PC-9 (cell line): Measurements from ENCODE around the gene CACNA2D1. TPM values are rescaled to one million over a fixed set of nuclear protein-coding genes. Genes with fewer than 3 reads are reported as not detected.

Experiments
- BruUV-seq: library from RNA; stranded (reverse); fragments of 400-500 nt; replicated peaks from 2 replicates; lab custom pipeline; 2021; lab: Mats Ljungman, UMichigan
- CTCF ChIA-PET: fragments of 300-600 bp; sonication (Branson Sonifier 250); formaldehyde crosslinking; loops from one replicate; lab custom pipeline; 2022; ENCODE audit warnings: antibody characterized with exemption; lab: Charles Lee
- POLR2A ChIA-PET: fragments of 300-600 bp; sonication (Branson Sonifier 250); formaldehyde crosslinking; loops from one replicate; lab custom pipeline; 2022; ENCODE audit warnings: antibody characterized with exemption; ENCODE audit not compliant: unreplicated experiment; lab: Charles Lee
- DNase-seq, 2 experiments: peaks; one replicate each; pipeline versions ENCODE4 v3.0.0 to v3.0.0-alpha.2; 2015 to 2022; ENCODE audit warnings: mixed read lengths in 1 of 2
- H2AFZ ChIP-seq: fragments of 200-600 bp; sonication (generic); 2 replicates; pipeline ENCODE4 v1.8.1; 2017; ENCODE audit warnings: antibody characterized with exemption
- H3F3A ChIP-seq: fragments of 200-600 bp; sonication (generic); 2 replicates; pipeline ENCODE4 v1.8.1; 2017; ENCODE audit warnings: antibody characterized with exemption, mild to moderate bottlenecking, low read depth; ENCODE audit not compliant: insufficient read depth
- H3K27ac ChIP-seq: fragments of 200-600 bp; sonication (generic); 2 replicates; pipeline ENCODE4 v1.6.1; 2016; ENCODE audit warnings: mixed run types
- H3K27me3 ChIP-seq: fragments of 200-600 bp; sonication (generic); 2 replicates; pipeline ENCODE4 v1.6.1; 2016; ENCODE audit warnings: low read depth, mixed run types; ENCODE audit not compliant: insufficient read depth
- H3K36me3 ChIP-seq: fragments of 200-600 bp; sonication (generic); 2 replicates; pipeline ENCODE4 v1.6.1; 2016; ENCODE audit warnings: low read depth, mixed run types
- H3K4me1 ChIP-seq: fragments of 200-600 bp; sonication (generic); replicated peaks from 2 replicates; pipeline ENCODE4 v1.6.1; 2016; ENCODE audit warnings: mixed run types; ENCODE audit not compliant: insufficient read depth
- H3K4me2 ChIP-seq: fragments of 200-600 bp; sonication (generic); 2 replicates; pipeline ENCODE4 v1.6.1; 2017; ENCODE audit warnings: mixed run types
- H3K4me3 ChIP-seq: fragments of 200-600 bp; sonication (generic); 2 replicates; pipeline ENCODE4 v1.6.1; 2016; ENCODE audit warnings: mixed run types
- H3K79me2 ChIP-seq: fragments of 200-600 bp; sonication (generic); 2 replicates; pipeline ENCODE4 v1.6.1; 2017; ENCODE audit warnings: low read depth, mixed run types
- H3K9me2 ChIP-seq: fragments of 200-600 bp; sonication (generic); 2 replicates; pipeline ENCODE4 v1.8.1; 2017; ENCODE audit warnings: mild to moderate bottlenecking; ENCODE audit not compliant: insufficient read depth
- H3K9me3 ChIP-seq: fragments of 200-600 bp; sonication (generic); 2 replicates; pipeline ENCODE4 v1.8.1; 2016; ENCODE audit warnings: low read depth; ENCODE audit not compliant: insufficient read depth
- H4K20me1 ChIP-seq: fragments of 200-600 bp; sonication (generic); 2 replicates; pipeline ENCODE4 v1.8.1; 2017; ENCODE audit not compliant: insufficient read depth
- EZH2 ChIP-seq: fragments of 200-600 bp; sonication (generic); IDR thresholded peaks from 2 replicates; pipeline ENCODE4 v1.8.0; 2017; ENCODE audit warnings: antibody characterized with exemption, low read depth
- intact Hi-C: fragments of 100-400 bp; cut with micrococcal nuclease; formaldehyde crosslinking; loops from one replicate; pipeline ENCODE4 v1.10.0; 2022; ENCODE audit not compliant: unreplicated experiment
- total RNA-seq: library from RNA; stranded (reverse); gene quantifications from 2 replicates; pipeline ENCODE4 v1.2.3, GENCODE V29; 2021
- TF ChIP-seq, protein P1 (sequence below): fragments of 200-600 bp; sonication (generic); conservative IDR thresholded peaks from 2 replicates; pipeline ENCODE4 v1.6.1; 2017; ENCODE audit warnings: mixed run types, antibody characterized with exemption, mild to moderate bottlenecking, moderate library complexity

Gene CACNA2D1
- total RNA-seq, 1 experiment from 2014 or later, result 3.2 TPM

GRCh38 chr7:82396343-82396742 lies 47.2 kb downstream of the CACNA2D1 start:
- Histone ChIP-seq H3K4me2 (no peak overlapping the region), H4K20me1 (no peaks in the 10 kb centered on the region), H3K79me2 (no peaks in the 10 kb centered on the region), H3K27me3 (no peaks in the 10 kb centered on the region), H3K9me2 (no peaks in the 10 kb centered on the region), H3F3A (no peaks in the 10 kb centered on the region), H3K9me3 (no peaks in the 10 kb centered on the region), H3K27ac (no peak overlapping the region), H3K36me3 (no peaks in the 10 kb centered on the region), H3K4me1 (no peaks in the 10 kb centered on the region), H2AFZ (no peak overlapping the region), H3K4me3 (no peak overlapping the region)
- POLR2A ChIA-PET, result no interaction called here
- intact Hi-C loops, result no loop called here
- no peak for DNase-seq
- TF ChIP-seq, protein P1, sequence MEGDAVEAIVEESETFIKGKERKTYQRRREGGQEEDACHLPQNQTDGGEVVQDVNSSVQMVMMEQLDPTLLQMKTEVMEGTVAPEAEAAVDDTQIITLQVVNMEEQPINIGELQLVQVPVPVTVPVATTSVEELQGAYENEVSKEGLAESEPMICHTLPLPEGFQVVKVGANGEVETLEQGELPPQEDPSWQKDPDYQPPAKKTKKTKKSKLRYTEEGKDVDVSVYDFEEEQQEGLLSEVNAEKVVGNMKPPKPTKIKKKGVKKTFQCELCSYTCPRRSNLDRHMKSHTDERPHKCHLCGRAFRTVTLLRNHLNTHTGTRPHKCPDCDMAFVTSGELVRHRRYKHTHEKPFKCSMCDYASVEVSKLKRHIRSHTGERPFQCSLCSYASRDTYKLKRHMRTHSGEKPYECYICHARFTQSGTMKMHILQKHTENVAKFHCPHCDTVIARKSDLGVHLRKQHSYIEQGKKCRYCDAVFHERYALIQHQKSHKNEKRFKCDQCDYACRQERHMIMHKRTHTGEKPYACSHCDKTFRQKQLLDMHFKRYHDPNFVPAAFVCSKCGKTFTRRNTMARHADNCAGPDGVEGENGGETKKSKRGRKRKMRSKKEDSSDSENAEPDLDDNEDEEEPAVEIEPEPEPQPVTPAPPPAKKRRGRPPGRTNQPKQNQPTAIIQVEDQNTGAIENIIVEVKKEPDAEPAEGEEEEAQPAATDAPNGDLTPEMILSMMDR, result no peak
- TF ChIP-seq EZH2, result no peak
- BruUV-seq, result no TSS peak
- CTCF ChIA-PET, result no interaction called here

GRCh38 chr7:82395147-82395546 lies 48.4 kb downstream of the CACNA2D1 start:
- Histone ChIP-seq H2AFZ (no peak overlapping the region), H3K9me3 (no peaks in the 10 kb centered on the region), H3K36me3 (no peaks in the 10 kb centered on the region), H3K4me1 (no peaks in the 10 kb centered on the region), H3K4me2 (no peak overlapping the region), H3F3A (no peaks in the 10 kb centered on the region), H3K9me2 (no peaks in the 10 kb centered on the region), H4K20me1 (no peaks in the 10 kb centered on the region), H3K27me3 (no peaks in the 10 kb centered on the region), H3K79me2 (no peaks in the 10 kb centered on the region), H3K4me3 (no peak overlapping the region), H3K27ac (no peak overlapping the region)
- intact Hi-C loops, result no loop called here
- BruUV-seq, result no TSS peak
- ChIA-PET CTCF (no interaction called here), POLR2A (no interaction called here)
- TF ChIP-seq EZH2, result no peak
- TF ChIP-seq, protein P1, result no peak
- DNase-seq, result no peak

DNA sequence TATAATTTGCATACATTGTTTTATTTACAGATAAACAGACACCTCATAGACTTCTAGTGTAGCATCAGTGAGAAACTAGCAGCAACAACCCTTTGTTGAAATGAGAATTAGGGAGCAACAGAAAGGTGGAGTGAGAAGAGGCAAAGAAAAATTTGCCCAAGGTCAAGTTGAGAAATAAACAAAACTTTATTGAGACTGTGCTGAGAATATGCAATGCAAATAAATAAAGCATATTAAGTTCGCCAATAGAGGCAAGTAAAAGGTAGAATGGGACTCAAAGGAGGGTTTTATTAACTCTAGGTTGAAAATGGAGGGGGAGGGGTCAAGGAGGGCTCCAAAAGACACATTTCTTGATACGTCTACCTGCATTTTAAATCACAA lies 49.7 kb downstream of the CACNA2D1 start:
- Histone ChIP-seq H4K20me1 (no peaks in the 10 kb centered on the region), H3K9me3 (no peaks in the 10 kb centered on the region), H3K4me3 (no peak overlapping the region), H3K4me1 (no peaks in the 10 kb centered on the region), H3K27me3 (no peaks in the 10 kb centered on the region), H3K27ac (no peak overlapping the region), H3K4me2 (no peak overlapping the region), H3K9me2 (no peaks in the 10 kb centered on the region), H3K36me3 (no peaks in the 10 kb centered on the region), H3K79me2 (no peaks in the 10 kb centered on the region), H3F3A (no peaks in the 10 kb centered on the region), H2AFZ (no peak overlapping the region)
- no peak for DNase-seq
- intact Hi-C loops, result no loop called here
- ChIA-PET CTCF (no interaction called here), POLR2A (no interaction called here)
- BruUV-seq, result no TSS peak
- TF ChIP-seq, protein P1, result no peak
- no peak for TF ChIP-seq EZH2
